K562 (cell line): Measurements from ENCODE around the gene TGM5. TPM values are rescaled to one million over a fixed set of nuclear protein-coding genes. Genes with fewer than 3 reads are reported as not detected.

Experiments used
- BHLHE40 ChIP-seq: IDR thresholded peaks from 2 replicates; pipeline ENCODE4 v1.6.1; 2011; ENCODE audit warnings: low read length, improper control_type of control experiment
- CAMTA2 ChIP-seq: fragments of 250-450 bp; sonication (Bioruptor Pico); conservative IDR thresholded peaks from 2 replicates; pipeline ENCODE4 v1.5.1; 2022
- CREB3 ChIP-seq: fragments of 450-650 bp; conservative IDR thresholded peaks from 2 replicates; pipeline ENCODE4 v1.6.1; 2016; ENCODE audit warnings: missing genetic modification characterization, low read depth, mild to moderate bottlenecking, missing compliant biosample characterization, moderate library complexity
- E2F5 ChIP-seq: sonication (generic); formaldehyde crosslinking; IDR thresholded peaks from 2 replicates; pipeline ENCODE4 v1.8.0; 2022; ENCODE audit warnings: mild to moderate bottlenecking, missing genetic modification reagents
- GATAD2B ChIP-seq: fragments of 450-650 bp; IDR thresholded peaks from 2 replicates; pipeline ENCODE4 v1.6.1; 2017; ENCODE audit warnings: mild to moderate bottlenecking, borderline replicate concordance
- HINFP ChIP-seq: fragments of 450-650 bp; conservative IDR thresholded peaks from 2 replicates; pipeline ENCODE4 v1.6.1; 2016; ENCODE audit warnings: missing genetic modification characterization, low read depth, mild to moderate bottlenecking, control low read depth, missing compliant biosample characterization
- MAFF ChIP-seq: IDR thresholded peaks from 2 replicates; pipeline ENCODE4 v1.6.1; 2012; ENCODE audit warnings: low read length, improper control_type of control experiment
- MYC ChIP-seq, 2 experiments: fragments of 250-450 bp in 1 of 2; sonication (Bioruptor Pico) in 1 of 2; IDR thresholded peaks; 2 replicates each; pipeline versions ENCODE4 v1.5.1 to v1.6.1; 2012 to 2021; ENCODE audit warnings: low read depth in 2 of 2, borderline replicate concordance in 1 of 2, improper control_type of control experiment in 1 of 2, low read length in 1 of 2, mild to moderate bottlenecking in 1 of 2, moderate library complexity in 1 of 2
- NFIC ChIP-seq: fragments of 450-650 bp; IDR thresholded peaks from 2 replicates; pipeline ENCODE4 v1.6.1; 2017; ENCODE audit warnings: mild to moderate bottlenecking, inconsistent platforms
- PBX2 ChIP-seq, 2 experiments: IDR thresholded peaks in 1 of 2; conservative IDR thresholded peaks in 1 of 2; 2 replicates each; pipeline ENCODE4 v1.6.1; 2016; ENCODE audit warnings: low read depth in 2 of 2, mild to moderate bottlenecking in 1 of 2, missing compliant biosample characterization in 1 of 2, missing genetic modification characterization in 1 of 2, moderate library complexity in 1 of 2
- RFX1 ChIP-seq: fragments of 450-650 bp; IDR thresholded peaks from 2 replicates; pipeline ENCODE4 v1.6.1; 2016; ENCODE audit warnings: mild to moderate bottlenecking, moderate library complexity
- TCF3 ChIP-seq: sonication (generic); formaldehyde crosslinking; IDR thresholded peaks from 2 replicates; pipeline ENCODE4 v1.4.0; 2020; ENCODE audit warnings: mild to moderate bottlenecking, missing genetic modification reagents
- ZBTB11 ChIP-seq, 3 experiments: fragments of 200-800 bp in 1 of 3; fragments of 250-450 bp in 1 of 3; fragments of 450-650 bp in 1 of 3; sonication (Bioruptor Pico) in 1 of 3; sonication (Bioruptor generic) in 1 of 3; formaldehyde crosslinking in 1 of 3; IDR thresholded peaks; 2 replicates each; pipeline versions ENCODE4 v1.6.1 to v1.8.0; 2016 to 2022; ENCODE audit warnings: mild to moderate bottlenecking in 2 of 3, missing genetic modification characterization in 2 of 3, missing compliant biosample characterization in 1 of 3, moderate library complexity in 1 of 3
- ZBTB17 ChIP-seq: fragments of 450-650 bp; formaldehyde crosslinking; IDR thresholded peaks from 2 replicates; pipeline ENCODE4 v1.4.0; 2020; ENCODE audit warnings: mild to moderate bottlenecking
- ZNF696 ChIP-seq: fragments of 250-450 bp; sonication (Bioruptor Pico); conservative IDR thresholded peaks from 2 replicates; pipeline ENCODE4 v1.4.0; 2020; ENCODE audit warnings: mild to moderate bottlenecking, moderate library complexity
- ZNF717 ChIP-seq: fragments of 250-450 bp; sonication (Bioruptor Pico); IDR thresholded peaks from 2 replicates; pipeline ENCODE4 v1.5.0; 2021
- polyA plus RNA-seq, 8 experiments: library from polyadenylated mRNA; depleted of rRNA in 4 of 8; stranded (reverse) in 5 of 8; unstranded in 3 of 8; fragments of >200 nt; fragmentation: Nextera tagmentation in 2 of 8; fragmentation: Illumina TruSeq in 1 of 8; extraction: Ambion mirVana in 2 of 8; extraction: Trizol in 1 of 8; gene quantifications; 2 replicates each; pipeline versions ENCODE4 v1.2.1 to v1.2.3, GENCODE V29; 2011 to 2014; ENCODE audit warnings: inconsistent platforms in 1 of 8, missing spikeins in 1 of 8
- total RNA-seq, 7 experiments: library from RNA; depleted of rRNA in 6 of 7; stranded (reverse); fragments of >200 nt in 6 of 7; fragmentation: Illumina TruSeq in 2 of 7; extraction: Trizol in 2 of 7; gene quantifications; 2 replicates each; pipeline versions ENCODE4 v1.2.1 to v1.2.3, GENCODE V29; 2011 to 2021; ENCODE audit warnings: low replicate concordance in 1 of 7

Gene TGM5
- total and polyA plus RNA-seq, 9 of the 15 experiments (the other 6 are each of a cell fraction or from before 2014, with no cell fraction given), result 0.03 to 0.10 (median 0.07) TPM; not detected in 6

- TF ChIP-seq ZBTB11 (CRISPR knock-in tag; IDR thresholded peaks at IDR 0.05) (no peak; a peak in 2 of 6 replicates), ZBTB17 (CRISPR knock-in tag) (no peak), HINFP (no peak), CAMTA2 (CRISPR knock-in tag) (no peak), ZNF696 (CRISPR knock-in tag) (no peak), ZNF717 (CRISPR knock-in tag) (0 out of 2 replicates have a peak, but pooled peaks have one; percentile 35), MAFF (no peak), TCF3 (CRISPR knock-in tag) (peak; percentile 90), MYC (IDR thresholded peaks at IDR 0.05; ENCODE audit: low read depth, low read length) (peak; percentile 76; the same call in 1 of the 2 replicates), MYC (CRISPR knock-in tag; IDR thresholded peaks at IDR 0.05; ENCODE audit: borderline replicate concordance, low read depth) (no peak), E2F5 (no peak), BHLHE40 (peak; percentile 98), PBX2 (CRISPR knock-in tag; IDR thresholded peaks at IDR 0.05; ENCODE audit: low read depth) (no peak), PBX2 (tag; conservative IDR thresholded peaks at IDR 0.05; ENCODE audit: low read depth) (no peak), CREB3 (tag) (0 out of 2 replicates have a peak, but pooled peaks have one; percentile 39), GATAD2B (peak; percentile 46; the same call in 1 of the 2 replicates), RFX1 (no peak), NFIC (peak; percentile 79)
Measured at GRCh38 chr15:43220991-43221403, 45.7 kb downstream of the TGM5 start, which contains the start of gene EPB42 (continued).
